H9 (cell line): ENCODE measurements around the gene ZNF526. TPM values are rescaled to one million over a fixed set of nuclear protein-coding genes. Genes with fewer than 3 reads are reported as not detected.

Experiments
- DNase-seq: peaks from one replicate; pipeline ENCODE4 v3.0.0-alpha.2; 2017
- H2AFZ ChIP-seq: one replicate; pipeline ENCODE4 v1.6.1; 2013; ENCODE audit warnings: mild to moderate bottlenecking, low read length, control low read depth, moderate library complexity
- H2AK5ac ChIP-seq: 2 replicates; pipeline ENCODE4 v1.6.1; 2013; ENCODE audit warnings: low read length, control low read depth, mixed read lengths; ENCODE audit not compliant: insufficient read length
- H2BK120ac ChIP-seq: one replicate; pipeline ENCODE4 v1.6.1; 2013; ENCODE audit warnings: low read depth, mild to moderate bottlenecking, low read length, control low read depth, inconsistent platforms; ENCODE audit not compliant: poor library complexity, severe bottlenecking
- H2BK12ac ChIP-seq: 2 replicates; pipeline ENCODE4 v1.6.1; 2013; ENCODE audit warnings: low read length, control low read depth, mixed read lengths, low read depth; ENCODE audit not compliant: insufficient read length
- H2BK15ac ChIP-seq: 2 replicates; pipeline ENCODE4 v1.6.1; 2013; ENCODE audit warnings: low read depth, low read length, control low read depth
- H2BK20ac ChIP-seq: one replicate; pipeline ENCODE4 v1.6.1; 2013; ENCODE audit warnings: low read depth, mild to moderate bottlenecking, low read length, control low read depth, inconsistent platforms; ENCODE audit not compliant: poor library complexity, severe bottlenecking
- H2BK5ac ChIP-seq: 2 replicates; pipeline ENCODE4 v1.6.1; 2013; ENCODE audit warnings: low read length, control low read depth, mixed read lengths; ENCODE audit not compliant: insufficient read length
- H3K14ac ChIP-seq: 2 replicates; pipeline ENCODE4 v1.6.1; 2013; ENCODE audit warnings: low read length, control low read depth; ENCODE audit not compliant: insufficient read depth
- H3K18ac ChIP-seq: 2 replicates; pipeline ENCODE4 v1.6.1; 2013; ENCODE audit warnings: low read depth, mild to moderate bottlenecking, mixed read lengths, low read length, control low read depth; ENCODE audit not compliant: insufficient read length
- H3K23ac ChIP-seq: 2 replicates; pipeline ENCODE4 v1.6.1; 2013; ENCODE audit warnings: low read length, control low read depth, mixed read lengths, low read depth; ENCODE audit not compliant: insufficient read length
- H3K23me2 ChIP-seq: 2 replicates; pipeline ENCODE4 v1.6.1; 2013; ENCODE audit warnings: low read depth, mild to moderate bottlenecking, mixed read lengths, low read length, control low read depth; ENCODE audit not compliant: insufficient read length, poor library complexity, severe bottlenecking
- H3K27ac ChIP-seq: 2 replicates; pipeline ENCODE4 v1.5.1; 2013; ENCODE audit warnings: low read length, control low read depth, mixed read lengths, low read depth; ENCODE audit not compliant: insufficient read length
- H3K27me3 ChIP-seq: 2 replicates; pipeline ENCODE4 v1.6.1; 2013; ENCODE audit warnings: low read length, control low read depth, inconsistent platforms; ENCODE audit not compliant: insufficient read depth
- H3K4ac ChIP-seq: 2 replicates; pipeline ENCODE4 v1.6.1; 2013; ENCODE audit warnings: low read depth, mild to moderate bottlenecking, control low read depth, inconsistent platforms, low read length, moderate library complexity
- H3K4me1 ChIP-seq: 2 replicates; pipeline ENCODE4 v1.6.1; 2013; ENCODE audit warnings: low read length, control low read depth, inconsistent platforms; ENCODE audit not compliant: insufficient read depth
- H3K4me2 ChIP-seq: 2 replicates; pipeline ENCODE4 v1.6.1; 2013; ENCODE audit warnings: low read length, control low read depth, mixed read lengths; ENCODE audit not compliant: insufficient read length, insufficient read depth
- H3K56ac ChIP-seq: 2 replicates; pipeline ENCODE4 v1.6.1; 2013; ENCODE audit warnings: low read depth, mild to moderate bottlenecking, mixed read lengths, low read length, control low read depth; ENCODE audit not compliant: insufficient read length
- H3K79me1 ChIP-seq: 2 replicates; pipeline ENCODE4 v1.6.1; 2013; ENCODE audit warnings: low read depth, mild to moderate bottlenecking, moderate library complexity, low read length, control low read depth, inconsistent platforms; ENCODE audit not compliant: insufficient read depth, poor library complexity, severe bottlenecking
- H3K79me2 ChIP-seq: 2 replicates; pipeline ENCODE4 v1.6.1; 2013; ENCODE audit warnings: low read length, control low read depth, inconsistent platforms; ENCODE audit not compliant: insufficient read depth
- H3K9ac ChIP-seq: 2 replicates; pipeline ENCODE4 v1.6.1; 2013; ENCODE audit warnings: low read length, control low read depth, mixed read lengths; ENCODE audit not compliant: insufficient read length; ENCODE audit errors: extremely low read depth
- H3K9me3 ChIP-seq: one replicate; pipeline ENCODE4 v1.6.1; 2013; ENCODE audit warnings: low read depth, low read length, inconsistent platforms; ENCODE audit not compliant: control insufficient read depth
- H3T11ph ChIP-seq: one replicate; pipeline ENCODE4 v1.6.1; 2013; ENCODE audit warnings: mild to moderate bottlenecking, low read length, control low read depth, inconsistent platforms
- H4K20me1 ChIP-seq: one replicate; pipeline ENCODE4 v1.6.1; 2013; ENCODE audit not compliant: control insufficient read depth, insufficient read length, insufficient read depth
- H4K5ac ChIP-seq: 2 replicates; pipeline ENCODE4 v1.6.1; 2013; ENCODE audit warnings: low read depth, mild to moderate bottlenecking, mixed read lengths, low read length, control low read depth; ENCODE audit not compliant: insufficient read length
- H4K8ac ChIP-seq: replicated peaks from 2 replicates; pipeline ENCODE4 v1.6.1; 2013; ENCODE audit warnings: low read length, control low read depth, mixed read lengths, low read depth; ENCODE audit not compliant: insufficient read length
- H4K91ac ChIP-seq: 2 replicates; pipeline ENCODE4 v1.6.1; 2013; ENCODE audit warnings: low read depth, mild to moderate bottlenecking, moderate library complexity, mixed read lengths, low read length, control low read depth; ENCODE audit not compliant: insufficient read length
- H3K27ac Mint-ChIP-seq, 3 experiments: 2 replicates in 2 of 3; 3 replicates in 1 of 3; pipeline ENCODE4 v1.8.0; 2020 to 2021; ENCODE audit warnings: mixed read lengths in 3 of 3, mild to moderate bottlenecking in 1 of 3, moderate library complexity in 1 of 3
- H3K27me3 Mint-ChIP-seq: 2 replicates; pipeline ENCODE4 v1.8.0; 2021; ENCODE audit warnings: low read depth, mild to moderate bottlenecking, moderate library complexity, mixed read lengths
- H3K36me3 Mint-ChIP-seq, 3 experiments: 2 replicates in 2 of 3; 3 replicates in 1 of 3; pipeline ENCODE4 v1.8.0; 2020 to 2021; ENCODE audit warnings: low read depth in 3 of 3, mixed read lengths in 3 of 3; ENCODE audit not compliant: insufficient read depth in 1 of 3
- H3K4me1 Mint-ChIP-seq, 2 experiments: 2 replicates each; pipeline ENCODE4 v1.8.0; 2020; ENCODE audit warnings: mixed read lengths in 2 of 2
- H3K4me3 Mint-ChIP-seq, 2 experiments: 2 replicates in 1 of 2; 3 replicates in 1 of 2; pipeline ENCODE4 v1.8.0; 2020 to 2021; ENCODE audit warnings: mild to moderate bottlenecking in 2 of 2, mixed read lengths in 2 of 2, moderate library complexity in 1 of 2
- H3K9me3 Mint-ChIP-seq, 2 experiments: 2 replicates in 1 of 2; 3 replicates in 1 of 2; pipeline ENCODE4 v1.8.0; 2020; ENCODE audit warnings: mild to moderate bottlenecking in 2 of 2, mixed read lengths in 2 of 2, moderate library complexity in 1 of 2
- CTCF ChIP-seq: fragments of 200-600 bp; sonication (generic); conservative IDR thresholded peaks from 3 replicates; pipeline ENCODE4 v1.8.0; 2021; ENCODE audit warnings: antibody characterized with exemption, mild to moderate bottlenecking
- WGBS: extraction: QIAGEN DNeasy Blood & Tissue Kit; methylation state at CpG from one replicate; pipeline ENCODE4 v1.1.7; 2013; ENCODE audit warnings: missing lambda C conversion rate, low lambda C conversion rate, mixed read lengths; ENCODE audit not compliant: insufficient read length; ENCODE audit errors: extremely low coverage; 5-methylcytosine and 5-hydroxymethylcytosine counted together
- total RNA-seq: library from RNA; stranded (reverse); gene quantifications from 2 replicates; pipeline ENCODE4 v1.2.1, GENCODE V29; 2021

The ZNF526 gene
- total RNA-seq, 1 experiment from 2014 or later = 20.5 TPM

GRCh38 chr19:42173695-42174094 is 46.4 kb upstream of the ZNF526 start:
- no peak overlapping the region for H2BK5ac ChIP-seq
- H3K79me2 ChIP-seq = no peaks in the 10 kb centered on the region
- H3K27me3 ChIP-seq = peaks cover 33% of the 10 kb centered on the region
- no peak overlapping the region for H2AFZ ChIP-seq
- no CpG with 5 or more reads among the region's 5 CpGs for WGBS
- no peak overlapping the region for H3K27ac Mint-ChIP-seq
- H3K9me3 ChIP-seq = no peaks in the 10 kb centered on the region
- H3K9ac ChIP-seq = no peak overlapping the region
- no peak overlapping the region for H2BK15ac ChIP-seq
- H3K4ac ChIP-seq = no peak overlapping the region
- no peak overlapping the region for H3K18ac ChIP-seq
- H4K20me1 ChIP-seq = no peaks in the 10 kb centered on the region
- no peak overlapping the region for H4K5ac ChIP-seq
- H3K27me3 Mint-ChIP-seq = peaks cover 68% of the 10 kb centered on the region
- no peak overlapping the region for H3K4me2 ChIP-seq
- no peak overlapping the region for H4K91ac ChIP-seq
- no peak overlapping the region for H3K23ac ChIP-seq
- no peaks in the 10 kb centered on the region for H3K4me1 ChIP-seq
- no peak overlapping the region; a peak in 1 of 5 replicates for H3K4me3 Mint-ChIP-seq
- no peak overlapping the region for H3T11ph ChIP-seq
- H2BK12ac ChIP-seq = no peak overlapping the region
- no peak overlapping the region for H3K27ac ChIP-seq
- H3K79me1 ChIP-seq = no peaks in the 10 kb centered on the region
- no peaks in the 10 kb centered on the region for H3K9me3 Mint-ChIP-seq
- no peak overlapping the region for H2BK20ac ChIP-seq
- no peak overlapping the region for H2BK120ac ChIP-seq
- DNase-seq = no peak
- H3K4me1 Mint-ChIP-seq = peaks cover 8 to 20% of the 10 kb centered on the region in 2 experiments
- no peak overlapping the region for H3K56ac ChIP-seq
- no peaks in the 10 kb centered on the region for H3K36me3 Mint-ChIP-seq
- no peak overlapping the region for H4K8ac ChIP-seq
- TF ChIP-seq CTCF = no peak
- H3K23me2 ChIP-seq = peaks cover 14% of the 10 kb centered on the region
- H3K14ac ChIP-seq = no peak overlapping the region; the same call in 1 of the 2 replicates
- H2AK5ac ChIP-seq = no peak overlapping the region
